ENCODE data around the gene GRIA1.
A peak's percentile ranks its signal among the peaks of the same experiment; 100 is the strongest.
"Not testable (repeated sequence)": the region's sequence is repeated elsewhere in the genome, so short reads cannot be mapped to it uniquely, and the experiment has no call there.

The GRIA1 gene

GRCh38 chr5:153671653-153672346, 181.3 kb downstream of the GRIA1 start:
- no peak for DNase-seq

- no peak for DNase-seq
Observed at GRCh38 chr5:153672347-153673090, 182.0 kb downstream of the GRIA1 start.

GRCh38 chr5:153674356-153674755, 183.9 kb downstream of the GRIA1 start:
- DNase-seq = no peak

- DNase-seq = no peak
Observed at GRCh38 chr5:153676406-153676805, 185.9 kb downstream of the GRIA1 start.

GRCh38 chr5:153676821-153677220, 186.4 kb downstream of the GRIA1 start:
- no peak for DNase-seq

GRCh38 chr5:153678617-153679329, 188.3 kb downstream of the GRIA1 start:
- no peak for DNase-seq

GRCh38 chr5:153690236-153690635, 199.8 kb downstream of the GRIA1 start:
- DNase-seq = no peak

GRCh38 chr5:153696256-153696655, 205.8 kb downstream of the GRIA1 start:
- no peak for DNase-seq

GRCh38 chr5:153699035-153699434, 208.6 kb downstream of the GRIA1 start:
- peak; percentile 28 for DNase-seq

- DNase-seq = no peak
Observed at GRCh38 chr5:153700940-153701339, 210.5 kb downstream of the GRIA1 start.

- DNase-seq = no peak
Observed at GRCh38 chr5:153702265-153702664, 211.8 kb downstream of the GRIA1 start.

- DNase-seq = no peak
Observed at GRCh38 chr5:153704110-153704509, 213.6 kb downstream of the GRIA1 start.

GRCh38 chr5:153707626-153708025, 217.2 kb downstream of the GRIA1 start:
- no peak for DNase-seq

GRCh38 chr5:153711755-153712154, 221.3 kb downstream of the GRIA1 start:
- DNase-seq = no peak

GRCh38 chr5:153712946-153713345, 222.5 kb downstream of the GRIA1 start:
- DNase-seq = no peak

- no peak for DNase-seq
Observed at GRCh38 chr5:153713943-153714342, 223.5 kb downstream of the GRIA1 start.

GRCh38 chr5:153714798-153715197, 224.3 kb downstream of the GRIA1 start:
- no peak for DNase-seq

- no peak for DNase-seq
Observed at GRCh38 chr5:153717287-153717686, 226.8 kb downstream of the GRIA1 start.

GRCh38 chr5:153718713-153719112, 228.2 kb downstream of the GRIA1 start:
- no peak for DNase-seq

GRCh38 chr5:153719324-153719723, 228.9 kb downstream of the GRIA1 start:
- DNase-seq = no peak

- not testable (repeated sequence) for DNase-seq
Observed at GRCh38 chr5:153723022-153723610, 232.6 kb downstream of the GRIA1 start.

GRCh38 chr5:153742060-153742459, 251.6 kb downstream of the GRIA1 start:
- no peak for DNase-seq

GRCh38 chr5:153744751-153745150, 254.3 kb downstream of the GRIA1 start:
- DNase-seq = no peak

Data from left hindlimb (tissue), 1 donor.